Breast epithelium (tissue), 4 donors: ENCODE measurements around the gene TRIM66. TPM values are rescaled to one million over a fixed set of nuclear protein-coding genes. Genes with fewer than 3 reads are reported as not detected.
A peak's percentile ranks its signal among the peaks of the same experiment; 100 is the strongest.
"Not testable (repeated sequence)": the region's sequence is repeated elsewhere in the genome, so short reads cannot be mapped to it uniquely, and the experiment has no call there.

ENCODE experiments used
- DNase-seq, 2 donors: peaks; one replicate each; pipeline ENCODE4 v3.0.0-alpha.2; 2019; ENCODE audit warnings: low spot score in 2 of 2
- H3K27ac ChIP-seq, 2 donors: fragments of 200-600 bp; sonication (generic) in 1 of 2; one replicate each; pipeline ENCODE4 v1.5.1; 2016 to 2019; ENCODE audit warnings: mild to moderate bottlenecking in 1 of 2
- H3K27me3 ChIP-seq, 2 donors: fragments of 200-600 bp; sonication (generic) in 1 of 2; one replicate each; pipeline versions ENCODE4 v1.5.1 to v1.6.0; 2017 to 2019; ENCODE audit warnings: control low read depth in 1 of 2, mild to moderate bottlenecking in 1 of 2
- H3K36me3 ChIP-seq: fragments of 200-600 bp; one replicate; pipeline ENCODE4 v1.5.1; 2019
- H3K4me1 ChIP-seq, 2 donors: fragments of 200-600 bp; sonication (generic); one replicate each; pipeline ENCODE4 v1.5.1; 2016 to 2019; ENCODE audit warnings: control low read depth in 1 of 2
- H3K4me3 ChIP-seq, 3 donors: fragments of 200-600 bp; sonication (generic); 1 replicate in 2 of 3; 2 replicates in 1 of 3; pipeline ENCODE4 v1.5.1; 2016 to 2019; ENCODE audit warnings: mild to moderate bottlenecking in 3 of 3, moderate library complexity in 2 of 3
- H3K9me3 ChIP-seq, 2 donors: fragments of 200-600 bp; sonication (generic) in 1 of 2; one replicate each; pipeline ENCODE4 v1.5.1; 2016 to 2019; ENCODE audit warnings: control low read depth in 1 of 2
- POLR2A ChIP-seq: fragments of 450-650 bp; IDR thresholded peaks from one replicate; pipeline ENCODE4 v1.6.1; 2016; ENCODE audit warnings: antibody characterized with exemption, mild to moderate bottlenecking, moderate library complexity
- POLR2AphosphoS5 ChIP-seq, 3 donors: sonication (generic); formaldehyde crosslinking; IDR thresholded peaks; one replicate each; pipeline ENCODE4 v1.6.1; 2017; ENCODE audit warnings: antibody characterized with exemption in 3 of 3
- intact Hi-C: fragments of 100-400 bp; cut with DNase I; formaldehyde crosslinking; loops from one replicate; pipeline ENCODE4 v1.15.1; 2023; ENCODE audit warnings: low total_unique reads
- total RNA-seq, 3 donors: library from RNA; depleted of rRNA; stranded (reverse); fragments of >200 nt; gene quantifications; one replicate each; pipeline ENCODE4 v1.1.0, GENCODE V29; 2016
- TF ChIP-seq, protein P1 (sequence below), 3 donors: fragments of 450-650 bp; IDR thresholded peaks; one replicate each; pipeline ENCODE4 v1.5.1; 2016 to 2017; ENCODE audit warnings: antibody characterized with exemption in 3 of 3, mild to moderate bottlenecking in 3 of 3, moderate library complexity in 3 of 3

Gene TRIM66
- total RNA-seq, 3 donors from 2014 or later, result 6.6 to 12.7 (median 11.5) TPM

DNA sequence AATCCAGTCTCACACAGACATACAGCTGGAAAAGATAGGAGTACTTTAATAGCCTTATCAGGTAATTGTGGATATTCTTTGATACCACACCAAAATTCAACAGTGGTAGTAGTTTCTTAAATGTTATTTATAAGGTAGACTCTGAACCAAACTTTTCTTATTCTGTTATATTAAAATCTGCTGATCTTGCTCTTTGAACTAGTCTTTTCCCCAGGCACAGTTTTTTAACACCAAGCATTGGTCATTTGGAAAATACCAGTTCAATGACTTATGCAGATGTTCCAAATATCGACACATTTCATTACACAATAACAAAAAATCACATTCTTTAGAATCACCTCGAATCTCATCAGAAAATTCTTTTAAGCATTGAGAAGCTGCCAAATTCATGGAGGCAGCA, 7.6 kb downstream of the TRIM66 start:
- Histone ChIP-seq H3K27ac (no peak overlapping the region), H3K9me3 (no peaks in the 10 kb centered on the region), H3K27me3 (no peaks in the 10 kb centered on the region), H3K36me3 (no peaks in the 10 kb centered on the region), H3K4me3 (no peak overlapping the region), H3K4me1 (no peaks in the 10 kb centered on the region)
- TF ChIP-seq, protein P1, sequence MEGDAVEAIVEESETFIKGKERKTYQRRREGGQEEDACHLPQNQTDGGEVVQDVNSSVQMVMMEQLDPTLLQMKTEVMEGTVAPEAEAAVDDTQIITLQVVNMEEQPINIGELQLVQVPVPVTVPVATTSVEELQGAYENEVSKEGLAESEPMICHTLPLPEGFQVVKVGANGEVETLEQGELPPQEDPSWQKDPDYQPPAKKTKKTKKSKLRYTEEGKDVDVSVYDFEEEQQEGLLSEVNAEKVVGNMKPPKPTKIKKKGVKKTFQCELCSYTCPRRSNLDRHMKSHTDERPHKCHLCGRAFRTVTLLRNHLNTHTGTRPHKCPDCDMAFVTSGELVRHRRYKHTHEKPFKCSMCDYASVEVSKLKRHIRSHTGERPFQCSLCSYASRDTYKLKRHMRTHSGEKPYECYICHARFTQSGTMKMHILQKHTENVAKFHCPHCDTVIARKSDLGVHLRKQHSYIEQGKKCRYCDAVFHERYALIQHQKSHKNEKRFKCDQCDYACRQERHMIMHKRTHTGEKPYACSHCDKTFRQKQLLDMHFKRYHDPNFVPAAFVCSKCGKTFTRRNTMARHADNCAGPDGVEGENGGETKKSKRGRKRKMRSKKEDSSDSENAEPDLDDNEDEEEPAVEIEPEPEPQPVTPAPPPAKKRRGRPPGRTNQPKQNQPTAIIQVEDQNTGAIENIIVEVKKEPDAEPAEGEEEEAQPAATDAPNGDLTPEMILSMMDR (IDR thresholded peaks at IDR 0.05), result no peak
- TF ChIP-seq POLR2AphosphoS5 (IDR thresholded peaks at IDR 0.05) (no peak), POLR2A (no peak)
- no peak for DNase-seq
- intact Hi-C loops, result loop anchor here (10.0 kb wide), 1 partner anchor 290 kb away; the partner anchor contains the start of gene TMEM9B

DNA sequence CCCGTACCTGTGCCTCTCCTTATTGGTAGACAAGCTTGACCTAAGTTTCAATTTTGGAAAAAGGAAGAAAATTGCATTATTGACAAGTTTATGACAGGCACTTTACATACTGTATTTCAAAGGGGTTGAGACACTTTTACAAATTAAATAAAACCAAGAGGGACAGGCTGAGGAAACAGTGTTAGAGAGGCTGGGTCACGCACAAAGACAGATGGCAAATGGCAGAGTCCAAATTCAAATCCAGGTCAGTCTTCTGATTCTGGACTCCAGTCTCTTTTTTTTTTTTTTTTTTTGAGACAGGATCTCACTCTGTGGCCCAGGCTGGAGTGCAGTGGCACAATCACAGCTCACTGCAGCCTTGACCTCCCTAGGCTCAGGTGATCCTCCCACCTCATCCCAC, 10.1 kb downstream of the TRIM66 start:
- no peak for DNase-seq
- intact Hi-C loops, result loop anchor here (10.0 kb wide), 1 partner anchor 292 kb away; the partner anchor contains the start of gene TMEM9B
- no peak for TF ChIP-seq POLR2AphosphoS5 (IDR thresholded peaks at IDR 0.05)
- no peak for TF ChIP-seq POLR2A
- H3K27ac ChIP-seq, result peak overlapping the region in 1 of 2 donors; percentile 78
- H3K4me1 ChIP-seq, result no peaks in the 10 kb centered on the region
- no peaks in the 10 kb centered on the region for H3K36me3 ChIP-seq
- H3K9me3 ChIP-seq, result no peaks in the 10 kb centered on the region
- no peaks in the 10 kb centered on the region for H3K27me3 ChIP-seq
- no peak overlapping the region for H3K4me3 ChIP-seq

DNA sequence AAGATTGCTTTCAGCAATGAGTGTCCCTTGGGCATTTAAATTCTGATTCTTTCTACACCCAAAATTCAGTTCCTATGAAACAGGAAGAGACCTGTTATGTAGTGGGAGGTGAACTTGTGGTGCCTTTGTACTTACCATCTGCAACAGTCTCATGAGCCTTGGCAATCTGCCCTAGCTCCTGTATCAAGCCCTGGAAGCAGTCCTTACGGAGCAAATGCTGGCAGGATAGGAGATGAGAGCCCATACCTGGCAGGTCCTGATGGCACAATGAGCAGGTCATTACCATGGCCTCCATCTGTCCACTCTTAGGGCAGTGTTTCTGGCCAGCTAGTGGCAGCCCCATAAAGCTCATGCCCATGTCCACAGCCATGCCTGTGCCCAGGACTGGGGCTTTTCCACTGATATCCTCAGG, 10.8 kb downstream of the TRIM66 start:
- H3K27ac ChIP-seq, result peak overlapping the region; percentile 45 to 78
- H3K27me3 ChIP-seq, result no peaks in the 10 kb centered on the region
- no peaks in the 10 kb centered on the region for H3K9me3 ChIP-seq
- no peaks in the 10 kb centered on the region for H3K36me3 ChIP-seq
- DNase-seq, result no peak
- TF ChIP-seq POLR2A (no peak), POLR2AphosphoS5 (IDR thresholded peaks at IDR 0.05) (no peak)
- TF ChIP-seq, protein P1 (IDR thresholded peaks at IDR 0.05), result no peak
- no peaks in the 10 kb centered on the region for H3K4me1 ChIP-seq
- intact Hi-C loops, result loop anchor here (10.0 kb wide), 1 partner anchor 293 kb away; the partner anchor contains the start of gene TMEM9B
- H3K4me3 ChIP-seq, result no peak overlapping the region

DNA sequence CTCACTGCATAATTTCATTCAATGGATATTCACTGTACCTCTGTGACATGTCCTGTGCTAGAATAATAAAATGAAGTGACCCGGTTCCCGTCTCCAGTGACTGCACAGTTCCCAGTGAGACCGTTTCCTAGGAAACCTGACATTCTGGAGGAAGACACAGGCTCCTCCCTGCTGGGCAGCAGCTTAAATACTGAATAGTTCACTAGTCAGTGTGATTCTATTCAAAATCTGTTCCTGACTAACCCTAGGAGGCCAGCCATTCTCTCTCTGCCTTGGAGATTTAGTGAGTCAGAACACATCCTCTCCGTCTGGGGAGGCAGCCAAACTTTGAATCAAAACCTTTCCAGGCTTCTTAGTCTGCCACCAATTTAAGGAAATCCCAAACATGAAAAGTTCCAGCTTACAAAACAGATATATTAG, 11.3 kb downstream of the TRIM66 start:
- no peak overlapping the region for H3K4me3 ChIP-seq
- H3K9me3 ChIP-seq, result no peaks in the 10 kb centered on the region
- intact Hi-C loops, result loop anchor here (10.0 kb wide), 1 partner anchor 294 kb away; the partner anchor contains the start of gene TMEM9B
- TF ChIP-seq, protein P1 (IDR thresholded peaks at IDR 0.05), result no peak
- TF ChIP-seq POLR2A, result no peak
- no peak for TF ChIP-seq POLR2AphosphoS5 (IDR thresholded peaks at IDR 0.05)
- DNase-seq, result no peak
- no peaks in the 10 kb centered on the region for H3K4me1 ChIP-seq
- peak overlapping the region; percentile 45 to 78 for H3K27ac ChIP-seq
- H3K27me3 ChIP-seq, result no peaks in the 10 kb centered on the region
- H3K36me3 ChIP-seq, result no peaks in the 10 kb centered on the region

DNA sequence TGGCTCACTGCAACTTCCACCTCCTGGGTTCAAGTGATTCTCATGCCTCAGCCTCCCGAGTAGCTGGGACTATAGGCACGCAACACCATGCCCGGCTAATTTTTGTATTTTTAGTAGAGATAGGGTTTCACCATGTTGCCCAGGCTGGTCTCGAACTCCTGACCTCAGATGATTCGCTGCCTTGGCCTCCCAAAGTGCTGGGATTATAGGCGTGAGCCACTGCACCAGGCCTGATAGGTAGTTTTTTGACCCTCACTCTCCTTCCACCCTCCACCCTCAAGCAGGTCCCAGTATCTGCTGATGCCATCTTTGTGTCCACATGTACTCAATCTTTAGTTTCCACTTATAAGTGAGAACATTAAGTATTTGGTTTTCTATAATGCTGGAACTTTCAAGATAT, 12.4 kb downstream of the TRIM66 start:
- not testable (repeated sequence) for H3K27me3 ChIP-seq, DNase-seq, H3K9me3 ChIP-seq, H3K4me1 ChIP-seq, H3K4me3 ChIP-seq, H3K36me3 ChIP-seq, H3K27ac ChIP-seq
- intact Hi-C loops, result loop anchor here (10.0 kb wide), 1 partner anchor 295 kb away; the partner anchor contains the start of gene TMEM9B

DNA sequence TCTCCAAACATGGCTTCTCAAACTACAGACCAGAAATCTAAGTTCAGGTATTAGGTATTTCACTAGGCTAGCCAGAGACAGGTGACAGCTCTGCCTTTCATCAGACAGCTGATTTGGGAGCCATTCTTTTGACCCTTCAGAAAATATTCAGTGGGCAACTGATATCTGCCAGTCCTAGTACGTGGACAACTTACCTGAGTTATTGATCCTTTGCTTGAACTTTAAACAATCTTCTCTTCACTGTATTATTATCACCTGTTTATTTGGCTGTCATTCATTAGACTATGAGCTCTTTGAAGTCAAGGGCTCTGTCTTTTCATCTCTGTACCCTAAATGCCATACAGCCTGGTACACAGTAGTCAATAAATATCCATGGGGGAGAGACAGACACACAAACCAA, 17.2 kb downstream of the TRIM66 start:
- TF ChIP-seq POLR2AphosphoS5 (IDR thresholded peaks at IDR 0.05), result no peak
- no peak for TF ChIP-seq POLR2A
- TF ChIP-seq, protein P1 (IDR thresholded peaks at IDR 0.05), result no peak
- no peak overlapping the region for H3K27ac ChIP-seq
- intact Hi-C loops, result no loop called here
- no peak for DNase-seq
- H3K4me3 ChIP-seq, result no peak overlapping the region
- H3K27me3 ChIP-seq, result no peaks in the 10 kb centered on the region
- no peaks in the 10 kb centered on the region for H3K9me3 ChIP-seq
- no peaks in the 10 kb centered on the region for H3K4me1 ChIP-seq
- no peaks in the 10 kb centered on the region for H3K36me3 ChIP-seq
